PFSK-1 (cell line): ENCODE data around the gene USP7.

Experiments used
- POLR2AphosphoS5 ChIP-seq: IDR thresholded peaks from 2 replicates; pipeline ENCODE4 v1.6.1; 2012; ENCODE audit warnings: low read depth, mild to moderate bottlenecking, control low read depth, low read length, moderate library complexity
- TF ChIP-seq, protein P1 (sequence below), 2 experiments: IDR thresholded peaks; 2 replicates each; pipeline versions ENCODE4 v1.6.1 to v1.8.0; 2011 to 2012; ENCODE audit warnings: low read depth in 2 of 2, low read length in 2 of 2, control low read depth in 1 of 2, inconsistent platforms in 1 of 2, mild to moderate bottlenecking in 1 of 2, moderate library complexity in 1 of 2; ENCODE audit not compliant: insufficient read depth in 1 of 2

DNA sequence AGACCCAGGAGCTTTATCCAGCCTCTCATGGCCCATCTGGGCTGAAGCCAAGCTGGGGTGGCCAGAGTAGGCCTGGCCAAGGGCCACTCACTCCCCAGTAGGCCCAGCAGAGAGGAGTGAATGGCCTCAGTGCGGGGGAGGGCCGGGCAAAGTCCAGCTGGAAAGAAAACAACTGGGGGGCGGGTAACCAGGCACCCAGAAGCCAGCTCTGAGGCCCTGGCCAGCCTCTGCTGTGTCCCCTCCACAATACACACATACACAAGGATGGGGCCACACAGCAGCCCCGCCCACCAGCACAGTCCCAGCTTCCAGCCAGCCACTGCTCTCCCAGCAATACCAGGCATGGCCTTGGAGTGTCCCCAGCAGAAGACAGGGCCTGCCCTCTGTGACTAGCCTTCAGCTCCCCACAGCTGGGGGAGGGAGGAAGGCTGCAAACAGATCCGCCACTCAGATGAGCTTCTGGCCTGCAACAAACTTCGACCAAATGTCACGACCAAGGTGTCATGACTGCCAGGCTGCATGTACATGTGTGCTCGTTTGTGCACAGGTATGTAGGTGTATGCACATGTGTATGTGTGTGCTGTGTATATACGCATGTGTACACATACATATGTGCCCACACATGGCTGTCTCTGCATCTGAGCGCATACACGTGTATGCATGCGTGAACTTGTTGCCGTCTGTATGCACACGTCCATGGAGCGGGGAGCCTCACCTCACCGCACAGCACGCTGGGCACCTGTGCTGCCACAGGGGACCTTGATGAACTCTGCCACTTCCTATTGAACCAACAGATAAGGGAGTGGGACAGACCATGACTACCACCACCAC lies 99.9 kb downstream of the USP7 start:
- TF ChIP-seq POLR2AphosphoS5 = no peak
- TF ChIP-seq, protein P1, sequence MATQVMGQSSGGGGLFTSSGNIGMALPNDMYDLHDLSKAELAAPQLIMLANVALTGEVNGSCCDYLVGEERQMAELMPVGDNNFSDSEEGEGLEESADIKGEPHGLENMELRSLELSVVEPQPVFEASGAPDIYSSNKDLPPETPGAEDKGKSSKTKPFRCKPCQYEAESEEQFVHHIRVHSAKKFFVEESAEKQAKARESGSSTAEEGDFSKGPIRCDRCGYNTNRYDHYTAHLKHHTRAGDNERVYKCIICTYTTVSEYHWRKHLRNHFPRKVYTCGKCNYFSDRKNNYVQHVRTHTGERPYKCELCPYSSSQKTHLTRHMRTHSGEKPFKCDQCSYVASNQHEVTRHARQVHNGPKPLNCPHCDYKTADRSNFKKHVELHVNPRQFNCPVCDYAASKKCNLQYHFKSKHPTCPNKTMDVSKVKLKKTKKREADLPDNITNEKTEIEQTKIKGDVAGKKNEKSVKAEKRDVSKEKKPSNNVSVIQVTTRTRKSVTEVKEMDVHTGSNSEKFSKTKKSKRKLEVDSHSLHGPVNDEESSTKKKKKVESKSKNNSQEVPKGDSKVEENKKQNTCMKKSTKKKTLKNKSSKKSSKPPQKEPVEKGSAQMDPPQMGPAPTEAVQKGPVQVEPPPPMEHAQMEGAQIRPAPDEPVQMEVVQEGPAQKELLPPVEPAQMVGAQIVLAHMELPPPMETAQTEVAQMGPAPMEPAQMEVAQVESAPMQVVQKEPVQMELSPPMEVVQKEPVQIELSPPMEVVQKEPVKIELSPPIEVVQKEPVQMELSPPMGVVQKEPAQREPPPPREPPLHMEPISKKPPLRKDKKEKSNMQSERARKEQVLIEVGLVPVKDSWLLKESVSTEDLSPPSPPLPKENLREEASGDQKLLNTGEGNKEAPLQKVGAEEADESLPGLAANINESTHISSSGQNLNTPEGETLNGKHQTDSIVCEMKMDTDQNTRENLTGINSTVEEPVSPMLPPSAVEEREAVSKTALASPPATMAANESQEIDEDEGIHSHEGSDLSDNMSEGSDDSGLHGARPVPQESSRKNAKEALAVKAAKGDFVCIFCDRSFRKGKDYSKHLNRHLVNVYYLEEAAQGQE (IDR thresholded peaks at IDR 0.05; ENCODE audit: insufficient read depth in 1 of 2, low read depth in 2 of 2, low read length in 2 of 2) = no peak
